HG02588 (cell line): ENCODE results near the gene OR2AE1.

Source experiments
- ATAC-seq: cut with Tn5 transposase; IDR thresholded peaks from one replicate; pipeline ENCODE4 v1.9.1; 2021; ENCODE audit warnings: mild to moderate bottlenecking, moderate library complexity; ENCODE audit not compliant: unreplicated experiment

Gene OR2AE1

DNA sequence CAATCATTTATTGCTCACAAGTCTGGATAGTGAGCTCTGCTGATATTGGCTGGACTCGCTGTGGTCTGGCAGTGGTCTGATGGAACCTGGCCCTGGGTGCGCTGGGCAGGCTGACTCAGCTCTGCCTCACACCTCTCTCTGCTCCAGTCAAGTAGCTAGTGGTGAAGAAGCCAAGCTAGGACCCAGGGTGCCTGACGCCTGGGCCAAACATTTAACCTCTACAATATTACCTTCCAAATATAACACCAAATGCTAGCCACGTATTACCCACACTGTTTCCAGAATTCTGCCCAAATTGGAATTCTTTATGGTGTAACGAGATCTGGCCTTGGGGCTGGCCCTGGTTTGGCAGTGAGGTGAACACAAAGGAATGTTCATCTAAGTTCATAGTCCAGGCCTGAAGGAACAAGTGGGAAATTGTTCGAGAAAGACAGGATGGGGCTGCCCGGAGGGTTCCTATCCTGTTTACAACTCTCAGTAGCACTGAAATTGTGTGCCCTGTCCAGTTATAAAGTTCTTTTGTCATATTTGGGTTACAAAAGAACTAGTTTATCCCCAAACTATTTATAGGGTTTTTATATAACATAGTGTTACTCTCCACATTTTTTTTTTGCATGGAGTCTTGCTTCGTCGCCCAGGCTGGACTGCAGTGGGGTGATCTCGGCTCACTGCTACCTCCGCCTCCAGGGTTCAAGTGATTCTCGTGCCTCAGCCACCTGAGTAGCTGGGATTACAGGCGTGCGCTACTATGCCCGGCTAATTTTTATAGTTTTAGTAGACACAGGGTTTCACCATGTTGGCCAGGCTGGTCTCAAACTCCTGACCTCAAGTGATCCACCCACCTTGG lies 16.3 kb downstream of the OR2AE1 start:
- ATAC-seq, result no peak

DNA sequence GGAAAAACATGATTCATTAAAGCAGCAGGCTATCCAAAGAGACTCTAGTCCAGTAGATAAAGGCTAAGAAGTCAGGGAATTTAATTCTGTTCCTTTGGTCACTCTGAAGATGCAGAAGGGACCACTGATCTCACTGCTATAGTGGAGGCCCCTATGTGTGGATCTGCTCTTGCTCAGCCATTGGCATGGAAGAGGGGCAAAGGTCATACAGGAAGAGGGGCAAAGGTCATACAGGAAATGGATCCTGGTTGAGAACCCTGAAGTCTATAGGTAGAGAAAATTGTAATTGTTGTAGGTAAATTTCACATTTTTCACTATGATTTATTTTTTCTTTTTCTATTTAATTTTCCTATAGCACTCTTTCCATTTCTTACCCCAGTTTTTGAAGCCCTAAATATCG lies 21.6 kb downstream of the OR2AE1 start:
- no peak for ATAC-seq

DNA sequence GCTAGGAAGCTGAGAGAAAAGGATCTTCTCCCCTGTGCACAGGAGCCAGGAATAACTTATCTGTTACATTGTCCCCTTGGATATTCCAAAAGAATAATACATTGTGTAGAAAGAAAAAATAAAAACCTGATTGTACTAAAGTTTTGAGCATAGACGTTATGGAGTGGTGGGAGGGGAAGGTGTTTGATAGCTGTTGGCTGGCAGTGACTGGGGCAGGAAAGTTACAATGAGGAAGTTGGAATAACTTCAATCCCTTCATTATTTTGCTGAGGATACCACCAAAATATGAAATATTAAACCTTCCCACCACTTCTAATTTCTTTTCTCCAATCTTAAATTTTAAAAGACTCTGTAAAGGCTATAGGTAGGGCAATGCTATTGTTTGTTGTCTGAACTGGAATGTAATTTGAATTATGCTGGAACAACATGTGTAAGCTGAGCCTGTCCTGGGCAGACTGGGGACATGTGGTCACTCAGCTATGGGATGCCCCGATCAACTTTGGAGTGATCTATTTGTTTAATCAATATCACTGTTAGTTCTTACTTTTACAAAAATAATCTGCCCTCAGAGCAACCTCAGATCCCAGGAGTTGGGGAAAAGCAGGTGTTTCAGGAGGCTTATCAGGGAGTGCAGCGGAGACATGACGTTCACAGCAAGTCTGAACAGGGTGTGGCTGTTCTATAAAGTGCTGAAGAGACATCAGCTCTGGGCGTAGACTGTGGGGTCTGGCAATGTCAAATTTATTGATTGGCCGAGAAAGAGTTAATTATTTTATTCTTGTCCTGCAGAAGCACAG lies 28.2 kb downstream of the OR2AE1 start:
- no peak for ATAC-seq

DNA sequence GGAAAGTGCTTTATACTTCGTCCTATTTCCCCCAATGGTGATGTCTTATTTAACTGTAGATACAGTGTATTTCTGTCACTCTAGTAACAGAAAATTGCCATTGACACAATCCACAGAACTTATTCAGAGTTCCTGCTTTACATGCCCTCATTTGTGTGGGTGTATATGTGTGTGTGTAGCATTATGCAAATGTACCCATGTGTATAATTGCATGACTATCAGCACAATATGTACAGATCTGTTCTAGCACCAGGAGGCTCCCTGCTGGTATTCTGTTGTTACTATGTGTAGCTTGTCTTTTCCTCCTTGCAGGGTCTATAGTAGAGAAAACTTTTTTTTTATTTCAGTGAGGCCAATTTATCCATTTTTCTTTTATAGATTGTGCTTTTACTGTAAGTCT lies 32.5 kb downstream of the OR2AE1 start:
- ATAC-seq, result no peak

DNA sequence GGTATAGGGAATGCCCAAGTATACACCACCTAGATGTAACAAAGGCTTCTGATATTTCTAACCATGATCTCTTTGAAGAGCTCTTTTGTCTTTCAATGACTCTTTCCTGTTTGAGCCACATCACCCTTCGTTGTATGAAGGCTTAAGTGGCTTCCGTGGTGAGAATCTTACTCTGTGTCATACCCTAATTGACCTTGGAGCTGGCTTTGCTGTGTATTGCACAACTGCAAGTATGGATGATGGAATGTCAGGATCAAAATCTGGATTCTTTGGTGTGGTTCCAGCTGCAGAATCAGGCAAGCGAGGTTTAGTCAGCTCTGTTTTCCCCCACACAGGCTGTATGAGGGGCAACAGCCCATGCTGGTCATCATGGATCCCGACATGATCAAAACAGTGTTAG lies 33.0 kb downstream of the OR2AE1 start:
- no peak for ATAC-seq

DNA sequence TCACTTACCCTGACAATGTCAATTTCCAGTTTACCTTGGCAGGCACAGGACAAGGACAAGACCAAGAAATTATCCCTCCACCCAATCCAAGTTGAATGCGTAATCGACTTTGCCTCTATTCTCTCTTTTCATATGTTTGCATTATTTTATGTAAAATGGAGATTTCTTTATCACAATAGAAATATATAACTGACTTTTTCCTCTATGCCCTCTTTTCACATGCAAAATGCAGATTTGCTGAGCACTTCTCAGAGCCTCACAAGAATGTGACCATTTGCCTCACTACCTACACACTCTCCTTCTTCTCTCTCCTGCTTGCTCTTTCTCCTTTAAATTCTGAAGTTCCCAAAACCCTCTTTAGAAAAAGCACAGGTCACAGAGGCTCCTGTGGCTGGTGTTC lies 33.9 kb downstream of the OR2AE1 start:
- ATAC-seq, result no peak

DNA sequence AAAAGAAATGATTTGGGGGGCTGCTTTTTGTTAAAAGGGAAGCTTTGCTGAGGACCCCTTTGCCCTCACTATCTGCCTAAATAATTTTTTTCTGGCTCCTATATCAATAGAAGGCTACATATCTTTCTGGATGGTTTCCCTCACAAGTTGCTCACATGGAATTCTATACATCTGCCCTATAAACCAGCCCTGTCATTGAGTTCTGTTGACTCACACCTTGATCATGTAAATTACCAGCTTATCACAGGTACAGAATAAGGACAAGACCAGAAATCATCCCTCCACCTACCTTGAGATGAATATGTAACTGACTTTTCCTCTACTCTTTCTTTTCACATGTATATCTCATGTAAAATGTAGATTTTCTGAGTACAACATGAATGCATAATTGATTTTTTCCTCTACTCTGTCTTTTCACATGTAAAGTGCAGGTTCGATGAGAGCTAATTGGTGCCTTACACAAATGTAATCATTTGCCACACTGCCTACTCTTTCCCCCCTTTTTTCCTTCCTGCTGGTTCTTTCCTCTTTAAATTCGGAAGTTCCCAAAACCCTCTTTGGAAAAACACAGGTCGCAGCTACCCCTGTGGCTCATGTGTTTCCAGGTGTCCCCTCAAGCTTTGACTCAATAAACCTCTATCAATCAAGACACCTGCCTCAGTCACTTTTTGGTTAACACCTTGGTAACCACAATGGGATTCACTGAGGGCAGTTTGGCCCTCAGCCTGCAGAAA lies 36.5 kb downstream of the OR2AE1 start:
- no peak for ATAC-seq

DNA sequence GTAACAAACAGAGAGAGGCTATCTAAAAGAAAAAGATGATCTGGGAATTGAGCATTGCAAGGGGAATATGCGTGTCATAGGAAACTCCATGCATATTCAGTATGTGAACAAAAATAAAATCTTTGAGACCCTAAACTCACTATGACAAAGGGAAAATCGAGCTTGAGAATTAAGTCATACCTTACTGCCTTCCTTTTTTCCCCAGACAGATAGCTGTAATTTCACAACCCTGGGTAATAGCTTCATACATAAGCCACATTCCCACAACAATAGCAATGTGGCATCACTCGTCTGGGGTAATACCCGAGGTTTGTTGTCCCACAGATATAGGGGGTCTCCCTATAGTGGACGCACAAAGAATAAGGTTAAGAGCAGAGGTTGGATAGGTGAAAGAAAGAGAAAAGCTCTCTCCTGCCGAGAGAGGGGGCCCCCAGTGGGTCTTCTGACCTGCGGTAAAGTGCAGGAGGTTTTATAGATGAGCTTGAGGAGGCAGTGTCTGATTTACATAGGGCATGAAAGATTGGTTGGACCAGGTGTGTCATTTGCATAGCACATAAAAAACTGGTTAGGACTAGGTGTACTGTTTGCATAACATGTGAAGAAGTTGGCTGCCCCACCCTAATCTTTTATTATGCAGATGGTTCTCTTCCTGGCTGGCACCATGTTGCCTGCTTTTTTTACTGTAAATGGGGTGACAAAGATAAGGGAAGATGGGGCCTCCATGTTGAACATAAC lies 37.4 kb downstream of the OR2AE1 start:
- no peak for ATAC-seq

DNA sequence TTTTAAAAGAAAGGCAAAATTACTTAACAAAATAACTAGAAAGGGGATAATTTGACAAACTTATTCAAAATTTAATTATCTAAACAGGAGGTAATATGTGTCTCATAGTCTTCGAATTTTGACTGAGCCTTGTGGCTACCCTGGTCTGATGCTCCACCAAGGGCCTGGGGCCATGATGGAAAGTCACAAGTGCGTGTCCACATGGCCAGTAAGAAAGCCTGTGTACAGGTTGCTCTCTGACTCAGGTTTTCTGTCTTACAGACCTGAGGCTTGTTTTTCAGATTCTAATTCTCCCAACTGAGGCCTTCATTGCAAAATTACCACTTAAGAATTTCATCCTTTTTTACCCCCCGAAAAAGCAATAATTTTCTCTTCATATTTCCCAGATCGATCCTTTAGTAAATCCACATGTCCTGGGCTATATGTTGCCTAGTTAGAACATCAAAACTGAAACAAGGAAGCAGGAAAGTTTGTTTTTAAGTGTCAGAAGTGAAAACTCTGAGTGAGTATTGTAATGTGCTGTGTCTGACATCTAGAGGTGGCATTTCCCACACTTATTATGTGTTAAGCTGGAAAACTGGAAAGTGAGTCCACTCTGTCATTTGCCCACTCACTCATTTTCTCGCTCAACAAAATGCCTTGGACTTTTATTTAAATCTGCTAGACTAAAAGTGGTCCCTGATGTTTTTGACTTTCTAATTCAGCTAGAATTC lies 39.0 kb downstream of the OR2AE1 start:
- no peak for ATAC-seq

DNA sequence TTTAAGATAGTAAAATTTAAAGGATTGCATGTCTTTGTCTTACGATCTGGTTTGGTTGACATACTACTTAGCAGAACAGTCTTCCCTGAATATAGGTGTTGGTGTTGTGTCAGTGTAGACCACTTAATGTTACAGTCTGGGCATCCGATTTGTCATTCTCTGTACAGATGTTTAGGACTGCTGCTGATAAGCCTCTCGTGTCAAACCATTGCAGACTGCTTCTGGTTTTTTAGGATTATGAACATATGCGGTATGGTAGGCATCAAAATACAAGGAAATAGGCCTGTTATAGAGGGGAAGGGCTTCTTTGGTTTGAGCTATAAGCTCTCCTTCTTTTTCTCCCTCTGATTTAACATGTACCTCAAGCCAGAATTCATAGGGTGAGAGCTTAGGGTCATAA lies 41.6 kb downstream of the OR2AE1 start:
- ATAC-seq, result no peak

DNA sequence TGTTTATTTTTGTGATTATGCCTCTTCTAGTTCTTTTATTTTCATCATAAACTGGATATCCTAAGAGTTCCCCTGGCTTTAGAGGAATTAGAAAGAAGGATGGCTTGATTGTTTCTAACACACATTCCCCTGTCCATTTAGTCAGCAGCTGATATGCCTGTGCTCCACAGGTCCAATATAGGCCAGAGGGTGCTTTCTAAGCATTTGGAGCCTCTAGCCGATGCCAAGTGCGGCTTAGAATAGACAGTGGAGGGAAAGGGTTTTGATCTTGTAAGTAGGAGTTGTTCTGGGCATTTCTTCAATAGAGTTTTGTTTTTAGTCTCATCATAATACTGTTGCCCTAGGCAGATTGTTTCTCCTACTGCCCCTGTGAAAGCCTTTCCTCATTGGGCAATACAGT lies 42.5 kb downstream of the OR2AE1 start:
- ATAC-seq, result no peak

DNA sequence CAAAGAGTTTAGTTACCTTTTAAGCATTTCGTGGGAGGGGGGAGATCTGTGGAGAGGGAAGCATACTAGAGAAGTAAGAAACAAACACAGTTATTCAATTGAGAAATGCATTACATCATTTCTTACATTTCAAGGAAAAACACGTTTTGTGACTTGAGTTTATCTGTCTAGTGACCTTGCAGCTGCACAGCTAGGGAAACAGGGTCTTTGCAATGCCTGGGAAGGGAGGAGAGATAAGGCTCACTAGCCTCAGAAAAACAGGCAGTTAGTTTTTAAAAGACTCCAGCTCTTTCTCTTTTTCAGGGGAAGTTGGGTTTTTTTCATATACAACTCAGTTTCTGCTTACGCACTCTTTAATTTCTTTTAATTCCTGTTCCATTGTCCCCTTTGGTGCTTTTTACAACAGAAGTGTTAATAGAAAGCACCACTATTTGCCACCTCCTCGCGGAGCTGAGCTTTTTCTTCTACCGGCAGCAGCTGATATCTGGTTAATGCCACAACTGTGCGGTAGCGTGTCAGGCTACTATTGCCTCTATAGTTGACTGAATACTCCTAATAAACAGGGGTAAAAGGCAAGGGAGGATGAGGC lies 43.5 kb downstream of the OR2AE1 start:
- no peak for ATAC-seq

DNA sequence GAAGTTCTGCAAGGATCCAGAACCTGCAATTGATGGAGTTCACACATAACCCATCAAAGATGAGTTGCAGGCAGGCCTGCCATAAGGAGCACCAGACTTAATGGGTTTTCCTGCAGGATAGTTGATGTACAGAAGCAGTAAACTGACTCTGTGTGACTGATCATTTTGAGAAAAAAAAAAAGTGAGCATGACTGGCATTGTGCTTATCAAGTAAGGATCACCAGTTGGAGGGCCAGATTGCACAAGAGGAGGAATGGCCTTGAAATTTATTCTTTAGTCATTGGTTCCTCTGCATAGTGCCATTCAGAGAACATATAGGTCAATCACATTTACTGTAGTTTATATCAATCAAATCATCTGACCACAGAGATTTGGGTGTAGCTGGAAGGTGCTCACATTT lies 45.2 kb downstream of the OR2AE1 start:
- no peak for ATAC-seq

DNA sequence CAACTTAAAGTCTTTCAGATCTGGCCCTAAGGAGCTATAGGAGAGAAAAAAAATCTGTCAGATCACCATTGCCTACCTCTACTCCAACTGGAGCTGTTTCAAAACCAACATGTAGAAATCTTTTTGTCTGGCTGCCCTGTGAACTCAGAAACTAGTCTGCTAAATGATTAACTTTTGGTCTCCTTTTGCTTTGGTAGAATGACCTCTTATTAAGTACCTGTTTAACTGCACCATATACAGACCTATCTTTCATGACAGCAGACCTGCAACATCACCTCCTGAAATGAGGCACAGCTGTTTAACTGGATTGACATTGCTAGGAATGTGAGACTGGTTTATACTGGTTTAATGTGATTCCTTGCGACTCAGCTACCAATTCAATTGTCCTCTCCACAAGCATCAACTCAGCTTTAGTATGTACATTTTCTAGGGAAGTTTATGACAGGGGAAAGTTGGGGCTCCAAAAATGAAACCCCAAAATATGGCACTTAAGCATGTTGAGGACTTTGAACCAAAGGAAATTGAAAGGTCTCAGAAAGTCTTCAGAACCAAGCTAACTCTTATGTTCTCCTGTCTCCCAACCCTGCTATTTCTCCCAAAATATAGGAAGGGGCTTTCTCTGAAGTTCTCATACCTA lies 47.2 kb downstream of the OR2AE1 start:
- no peak for ATAC-seq

DNA sequence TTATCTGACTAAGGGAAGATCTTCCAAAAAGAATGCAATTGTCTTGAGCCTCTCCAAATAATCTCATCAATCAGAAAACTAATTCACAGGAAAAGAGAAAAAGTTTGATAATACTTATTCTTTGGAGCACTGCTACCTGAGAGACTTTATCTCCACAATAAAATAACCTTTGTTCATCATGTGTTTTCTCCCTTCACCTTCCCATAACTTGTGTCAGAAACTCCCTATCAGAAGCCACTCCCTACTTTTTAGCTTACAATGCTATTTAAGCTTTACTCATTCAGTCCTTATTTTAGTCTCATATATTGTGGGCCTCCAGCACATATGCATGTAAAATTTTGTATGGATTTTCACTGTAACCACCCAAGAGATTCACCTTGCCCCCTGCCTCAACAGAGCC lies 48.0 kb downstream of the OR2AE1 start:
- ATAC-seq, result no peak

DNA sequence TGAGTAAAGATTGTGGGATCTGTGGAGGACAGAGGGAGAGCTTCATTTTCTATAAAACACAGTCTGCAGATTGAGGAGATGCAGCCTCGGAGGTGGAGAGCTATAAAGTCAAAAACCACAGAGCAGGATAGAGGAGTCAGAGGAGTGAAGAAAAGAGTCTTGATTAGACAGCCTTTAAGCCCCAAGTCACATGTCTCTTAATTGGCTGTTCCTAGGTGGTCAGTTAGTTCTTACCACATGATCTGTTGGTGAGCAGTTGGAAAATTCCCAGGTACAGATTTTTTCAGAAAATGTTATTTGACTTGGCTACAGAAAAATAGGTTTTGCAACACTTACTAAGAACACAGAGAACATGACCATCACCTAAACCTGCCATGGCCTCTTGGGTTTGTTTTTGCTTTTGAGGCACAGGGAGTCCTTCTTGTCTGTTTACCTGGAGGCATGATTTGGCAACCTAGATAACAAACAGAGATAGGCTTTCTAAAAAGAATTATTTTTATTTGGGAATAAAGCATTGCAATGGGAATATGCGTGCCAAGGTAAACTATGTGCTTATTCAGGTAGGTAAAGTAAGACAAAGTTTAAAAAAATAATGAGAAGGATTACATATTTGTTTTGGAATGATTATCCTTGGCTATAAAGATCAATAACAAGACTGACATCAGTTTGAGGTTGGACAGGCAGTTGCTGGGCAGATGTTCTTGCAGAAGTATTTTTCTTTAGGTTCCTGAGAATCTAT lies 49.6 kb downstream of the OR2AE1 start:
- no peak for ATAC-seq
